GM19324 (cell line): ENCODE data around the gene TMEM89.

Source experiments
- ATAC-seq: cut with Tn5 transposase; IDR thresholded peaks from one replicate; pipeline ENCODE4 v1.9.1; 2021; ENCODE audit warnings: mild to moderate bottlenecking, moderate library complexity; ENCODE audit not compliant: unreplicated experiment, low FRiP score

Gene TMEM89

GRCh38 chr3:48644898-48645760 is 23.6 kb upstream of the TMEM89 start:
- ATAC-seq = no peak

GRCh38 chr3:48642605-48643004 is 21.0 kb upstream of the TMEM89 start:
- no peak for ATAC-seq

- no peak for ATAC-seq
Observed at GRCh38 chr3:48641396-48641795, 19.8 kb upstream of the TMEM89 start.

GRCh38 chr3:48639944-48640606 is 18.5 kb upstream of the TMEM89 start:
- ATAC-seq = no peak

- ATAC-seq = no peak
Observed at GRCh38 chr3:48637305-48637704, 15.7 kb upstream of the TMEM89 start.

GRCh38 chr3:48636149-48636655 is 14.6 kb upstream of the TMEM89 start:
- no peak for ATAC-seq

GRCh38 chr3:48635222-48636021 is 13.9 kb upstream of the TMEM89 start, which contains the start of gene SLC26A6:
Gene SLC26A6, minus strand, starts transcription at chr3:48635461. Its CDS starts 68 bp downstream, at chr3:48635393.
- peak; percentile 88 for ATAC-seq

GRCh38 chr3:48634661-48635221 is 13.2 kb upstream of the TMEM89 start:
- peak; percentile 3 for ATAC-seq

GRCh38 chr3:48633743-48634142 is 12.2 kb upstream of the TMEM89 start:
- ATAC-seq = no peak

GRCh38 chr3:48633256-48633655 is 11.7 kb upstream of the TMEM89 start:
- ATAC-seq = no peak

GRCh38 chr3:48631516-48632448 is 10.2 kb upstream of the TMEM89 start:
- ATAC-seq = no peak

- no peak for ATAC-seq
Observed at GRCh38 chr3:48630833-48631232, 9.3 kb upstream of the TMEM89 start.

GRCh38 chr3:48630407-48630806 is 8.8 kb upstream of the TMEM89 start:
- no peak for ATAC-seq

- no peak for ATAC-seq
Observed at GRCh38 chr3:48629894-48630293, 8.3 kb upstream of the TMEM89 start.

GRCh38 chr3:48628277-48629017 is 6.9 kb upstream of the TMEM89 start:
- no peak for ATAC-seq

GRCh38 chr3:48625600-48625999 is 4.0 kb upstream of the TMEM89 start:
- ATAC-seq = no peak

- no peak for ATAC-seq
Observed at GRCh38 chr3:48624767-48625166, 3.2 kb upstream of the TMEM89 start.

- no peak for ATAC-seq
Observed at GRCh38 chr3:48623851-48624547, 2.4 kb upstream of the TMEM89 start.
